HepG2 (cell line): ENCODE results near the gene FERMT2. TPM values are rescaled to one million over a fixed set of nuclear protein-coding genes. Genes with fewer than 3 reads are reported as not detected.

Experiments
- BCL6 ChIP-seq: IDR thresholded peaks from 2 replicates; pipeline ENCODE4 v1.6.1; 2016; ENCODE audit warnings: missing genetic modification reagents, missing compliant biosample characterization
- BCLAF1 ChIP-seq: fragments of 450-650 bp; IDR thresholded peaks from 2 replicates; pipeline ENCODE4 v1.6.1; 2017; ENCODE audit warnings: mild to moderate bottlenecking
- DMAP1 ChIP-seq: IDR thresholded peaks from 2 replicates; pipeline ENCODE4 v1.6.1; 2016
- FOXA3 ChIP-seq: IDR thresholded peaks from 2 replicates; pipeline ENCODE4 v1.6.1; 2016; ENCODE audit warnings: missing genetic modification reagents, missing compliant biosample characterization
- LRRFIP1 ChIP-seq: sonication (generic); formaldehyde crosslinking; conservative IDR thresholded peaks from 2 replicates; pipeline ENCODE4 v1.4.0; 2020; ENCODE audit warnings: missing genetic modification reagents
- NCOA2 ChIP-seq: sonication (generic); formaldehyde crosslinking; IDR thresholded peaks from 2 replicates; pipeline ENCODE4 v1.8.0; 2022; ENCODE audit warnings: inconsistent platforms
- PHF20 ChIP-seq: sonication (generic); formaldehyde crosslinking; IDR thresholded peaks from 2 replicates; pipeline ENCODE4 v1.5.0; 2020; ENCODE audit warnings: mild to moderate bottlenecking, missing genetic modification reagents
- PTBP1 ChIP-seq: fragments of 200-400 bp; formaldehyde crosslinking; IDR thresholded peaks from 2 replicates; pipeline ENCODE4 v1.6.1; 2018; ENCODE audit warnings: low read length, low read depth; ENCODE audit not compliant: poor library complexity, severe bottlenecking
- REL ChIP-seq: sonication (generic); formaldehyde crosslinking; conservative IDR thresholded peaks from 2 replicates; pipeline ENCODE4 v1.8.0; 2022; ENCODE audit warnings: mild to moderate bottlenecking, missing genetic modification reagents, moderate library complexity
- SATB2 ChIP-seq: sonication (generic); formaldehyde crosslinking; IDR thresholded peaks from 2 replicates; pipeline ENCODE4 v1.5.0; 2020; ENCODE audit warnings: missing genetic modification reagents
- SOX13 ChIP-seq, 3 experiments: fragments of 450-650 bp in 1 of 3; sonication (generic) in 1 of 3; formaldehyde crosslinking in 1 of 3; IDR thresholded peaks in 2 of 3; conservative IDR thresholded peaks in 1 of 3; 2 replicates each; pipeline versions ENCODE4 v1.5.0 to v1.6.1; 2016 to 2020; ENCODE audit warnings: antibody characterized with exemption in 1 of 3, mild to moderate bottlenecking in 1 of 3, missing compliant biosample characterization in 1 of 3, missing genetic modification reagents in 1 of 3, moderate library complexity in 1 of 3
- SP1 ChIP-seq, 2 experiments: fragments of 450-650 bp in 1 of 2; sonication (generic) in 1 of 2; formaldehyde crosslinking in 1 of 2; IDR thresholded peaks; 2 replicates each; pipeline versions ENCODE4 v1.4.0 to v1.6.1; 2016 to 2020; ENCODE audit warnings: missing genetic modification reagents in 1 of 2
- TEAD3 ChIP-seq: optimal IDR thresholded peaks from 2 replicates; pipeline ENCODE3; 2016; ENCODE audit warnings: borderline replicate concordance
- ZNF292 ChIP-seq: sonication (generic); formaldehyde crosslinking; IDR thresholded peaks from 2 replicates; pipeline ENCODE4 v1.8.1; 2022; ENCODE audit warnings: mild to moderate bottlenecking, low read depth, missing genetic modification reagents, borderline replicate concordance
- ZNF317 ChIP-seq: sonication (generic); formaldehyde crosslinking; IDR thresholded peaks from 2 replicates; pipeline ENCODE4 v1.5.0; 2020; ENCODE audit warnings: mild to moderate bottlenecking, missing genetic modification reagents
- ZNF331 ChIP-seq: sonication (generic); formaldehyde crosslinking; IDR thresholded peaks from 2 replicates; pipeline ENCODE4 v1.4.0; 2020; ENCODE audit warnings: missing genetic modification reagents
- ZNF782 ChIP-seq: sonication (generic); formaldehyde crosslinking; IDR thresholded peaks from 2 replicates; pipeline ENCODE4 v1.4.0; 2020; ENCODE audit warnings: missing genetic modification reagents, mild to moderate bottlenecking, borderline replicate concordance
- ZNF790 ChIP-seq: sonication (generic); formaldehyde crosslinking; IDR thresholded peaks from 2 replicates; pipeline ENCODE4 v1.8.0; 2022; ENCODE audit warnings: missing genetic modification reagents, mild to moderate bottlenecking, borderline replicate concordance
- ZNF839 ChIP-seq: sonication (generic); formaldehyde crosslinking; IDR thresholded peaks from 2 replicates; pipeline ENCODE4 v1.4.0; 2020; ENCODE audit warnings: missing genetic modification reagents, mild to moderate bottlenecking, borderline replicate concordance
- polyA plus RNA-seq, 8 experiments: library from polyadenylated mRNA; depleted of rRNA in 3 of 8; stranded (reverse) in 7 of 8; unstranded in 1 of 8; fragments of >200 nt; fragmentation: Illumina TruSeq in 4 of 8; extraction: Trizol in 4 of 8; gene quantifications; 2 replicates each; pipeline versions ENCODE4 v1.2.1 to v1.2.3, GENCODE V29; 2011 to 2016; ENCODE audit warnings: low read depth in 4 of 8, missing spikeins in 1 of 8, mixed read lengths in 1 of 8; ENCODE audit not compliant: insufficient read depth in 1 of 8
- total RNA-seq, 5 experiments: library from RNA; depleted of rRNA; stranded (reverse); fragments of >200 nt; fragmentation: Illumina TruSeq; extraction: Trizol; gene quantifications; 2 replicates each; pipeline ENCODE4 v1.2.3, GENCODE V29; 2016; ENCODE audit warnings: low read depth in 1 of 5
- TF ChIP-seq, protein P1 (sequence below): sonication (generic); formaldehyde crosslinking; IDR thresholded peaks from 2 replicates; pipeline ENCODE4 v1.5.0; 2020; ENCODE audit warnings: mild to moderate bottlenecking, missing genetic modification reagents, borderline replicate concordance
- TF ChIP-seq, protein P2 (sequence below): sonication (generic); formaldehyde crosslinking; IDR thresholded peaks from 2 replicates; pipeline ENCODE4 v1.4.0; 2020; ENCODE audit warnings: missing genetic modification reagents

FERMT2 gene
- total and polyA plus RNA-seq, 2 of the 13 experiments (the other 11 are each of a cell fraction or from before 2014, with no cell fraction given): 36.2 to 60.4 TPM

DNA sequence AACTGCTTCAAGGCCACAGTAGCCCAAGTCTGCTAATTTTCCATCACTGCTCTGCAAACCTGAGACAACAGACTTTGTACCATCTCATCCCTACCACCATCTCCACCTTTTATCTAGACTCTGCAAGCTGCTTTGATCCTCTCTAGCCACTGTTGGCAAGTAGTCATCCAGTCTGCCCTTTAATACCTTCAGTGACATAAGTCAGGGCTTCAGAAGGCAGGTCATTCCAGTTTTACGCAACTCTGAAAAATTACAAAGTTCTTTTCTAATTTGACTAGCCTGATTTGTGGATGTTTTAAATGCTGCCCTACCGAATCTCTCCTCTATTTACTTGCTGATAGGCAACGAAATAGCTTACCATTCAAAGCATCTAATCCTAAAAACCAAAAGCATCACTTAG lies 2.8 kb downstream of the FERMT2 start (continued):
- 0 out of 2 replicates have a peak, but pooled peaks have one; percentile 26 for TF ChIP-seq ZNF317 (CRISPR knock-in tag)
- TF ChIP-seq PTBP1: no peak
- TF ChIP-seq LRRFIP1 (CRISPR knock-in tag): no peak
- no peak for TF ChIP-seq SP1 (IDR thresholded peaks at IDR 0.05)
- TF ChIP-seq SP1 (CRISPR knock-in tag; IDR thresholded peaks at IDR 0.05): 0 out of 2 replicates have a peak, but pooled peaks have one; percentile 14
- TF ChIP-seq ZNF782 (CRISPR knock-in tag): no peak
- peak; percentile 58; the same call in 1 of the 2 replicates for TF ChIP-seq FOXA3 (CRISPR knock-in tag)
- peak; percentile 15; the same call in 1 of the 2 replicates for TF ChIP-seq ZNF331 (CRISPR knock-in tag)
- peak; percentile 43; the same call in 1 of the 2 replicates for TF ChIP-seq DMAP1 (CRISPR knock-in tag)
- TF ChIP-seq REL: no peak
- TF ChIP-seq, protein P1, sequence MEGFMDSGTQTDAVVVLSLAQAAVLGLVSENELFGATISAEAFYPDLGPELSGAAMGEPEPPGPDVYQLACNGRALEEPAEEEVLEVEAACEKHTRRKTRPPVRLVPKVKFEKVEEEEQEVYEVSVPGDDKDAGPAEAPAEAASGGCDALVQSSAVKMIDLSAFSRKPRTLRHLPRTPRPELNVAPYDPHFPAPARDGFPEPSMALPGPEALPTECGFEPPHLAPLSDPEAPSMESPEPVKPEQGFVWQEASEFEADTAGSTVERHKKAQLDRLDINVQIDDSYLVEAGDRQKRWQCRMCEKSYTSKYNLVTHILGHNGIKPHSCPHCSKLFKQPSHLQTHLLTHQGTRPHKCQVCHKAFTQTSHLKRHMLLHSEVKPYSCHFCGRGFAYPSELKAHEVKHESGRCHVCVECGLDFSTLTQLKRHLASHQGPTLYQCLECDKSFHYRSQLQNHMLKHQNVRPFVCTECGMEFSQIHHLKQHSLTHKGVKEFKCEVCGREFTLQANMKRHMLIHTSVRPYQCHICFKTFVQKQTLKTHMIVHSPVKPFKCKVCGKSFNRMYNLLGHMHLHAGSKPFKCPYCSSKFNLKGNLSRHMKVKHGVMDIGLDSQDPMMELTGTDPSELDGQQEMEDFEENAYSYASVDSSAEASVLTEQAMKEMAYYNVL (CRISPR knock-in tag): peak; percentile 50; the same call in 1 of the 2 replicates
- TF ChIP-seq SOX13 (IDR thresholded peaks at IDR 0.05): no peak
- peak in 1 of 2 experiments; percentile 80; a peak in 2 of 4 replicates for TF ChIP-seq SOX13 (CRISPR knock-in tag; conservative IDR thresholded peaks at IDR 0.05 in 1 of 2, IDR thresholded peaks at IDR 0.05 in 1 of 2)
- TF ChIP-seq BCLAF1: no peak
- no peak for TF ChIP-seq ZNF839
- 0 out of 2 replicates have a peak, but pooled peaks have one; percentile 23 for TF ChIP-seq ZNF292
- TF ChIP-seq NCOA2 (CRISPR knock-in tag): peak; percentile 68; the same call in 1 of the 2 replicates
- no peak for TF ChIP-seq PHF20 (CRISPR knock-in tag)
- TF ChIP-seq TEAD3 (CRISPR knock-in tag): peak; percentile 78
- TF ChIP-seq ZNF790 (CRISPR knock-in tag): no peak
- TF ChIP-seq BCL6 (CRISPR knock-in tag): peak; percentile 67; the same call in 1 of the 2 replicates
- TF ChIP-seq SATB2 (CRISPR knock-in tag): 0 out of 2 replicates have a peak, but pooled peaks have one; percentile 47
- TF ChIP-seq, protein P2, sequence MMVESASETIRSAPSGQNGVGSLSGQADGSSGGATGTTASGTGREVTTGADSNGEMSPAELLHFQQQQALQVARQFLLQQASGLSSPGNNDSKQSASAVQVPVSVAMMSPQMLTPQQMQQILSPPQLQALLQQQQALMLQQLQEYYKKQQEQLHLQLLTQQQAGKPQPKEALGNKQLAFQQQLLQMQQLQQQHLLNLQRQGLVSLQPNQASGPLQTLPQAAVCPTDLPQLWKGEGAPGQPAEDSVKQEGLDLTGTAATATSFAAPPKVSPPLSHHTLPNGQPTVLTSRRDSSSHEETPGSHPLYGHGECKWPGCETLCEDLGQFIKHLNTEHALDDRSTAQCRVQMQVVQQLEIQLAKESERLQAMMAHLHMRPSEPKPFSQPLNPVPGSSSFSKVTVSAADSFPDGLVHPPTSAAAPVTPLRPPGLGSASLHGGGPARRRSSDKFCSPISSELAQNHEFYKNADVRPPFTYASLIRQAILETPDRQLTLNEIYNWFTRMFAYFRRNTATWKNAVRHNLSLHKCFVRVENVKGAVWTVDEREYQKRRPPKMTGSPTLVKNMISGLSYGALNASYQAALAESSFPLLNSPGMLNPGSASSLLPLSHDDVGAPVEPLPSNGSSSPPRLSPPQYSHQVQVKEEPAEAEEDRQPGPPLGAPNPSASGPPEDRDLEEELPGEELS (CRISPR knock-in tag): peak; percentile 80
